A549 (cell line): ENCODE measurements around the gene KIF2A. TPM values are rescaled to one million over a fixed set of nuclear protein-coding genes. Genes with fewer than 3 reads are reported as not detected.

Source experiments
- ATAC-seq, 2 experiments: fragments of 200-7000 bp in 1 of 2; fragments of >200 bp in 1 of 2; cut with Nextera tagmentation in 1 of 2; cut with Tn5 transposase in 1 of 2; 3 replicates each; pipeline versions ENCODE4 v1.8.0 to v1.9.1; 2018 to 2020; ENCODE audit warnings: mild to moderate bottlenecking in 1 of 2, moderate library complexity in 1 of 2
- CTCF ChIA-PET: fragments of 300-600 bp; sonication (Branson Sonifier 250); formaldehyde crosslinking; extraction: SDS; loops from one replicate; lab custom pipeline; 2021; ENCODE audit warnings: antibody characterized with exemption, inconsistent platforms; lab: Yijun Ruan, JAX
- POLR2A ChIA-PET: fragments of 350-600 bp; formaldehyde crosslinking; extraction: SDS; loops from one replicate; lab custom pipeline; 2021; ENCODE audit warnings: antibody characterized with exemption, inconsistent platforms; lab: Yijun Ruan, JAX
- DNase-seq, 2 experiments: peaks; one replicate each; pipeline versions ENCODE4 v3.0.0 to v3.0.0-alpha.2; 2011 to 2016; ENCODE audit warnings: low read depth in 1 of 2, low spot score in 1 of 2
- FAIRE-seq: peaks from 2 replicates; lab custom pipeline; 2011; peaks lifted over from hg19 to GRCh38; lab: Jason Lieb, UNC
- H3K27ac ChIP-seq, 2 experiments: fragments of >200 bp; sonication (Bioruptor Twin); formaldehyde crosslinking; 3 replicates each; pipeline ENCODE4 v1.5.1; 2016 to 2017
- H3K4me1 ChIP-seq: fragments of >200 bp; sonication (Bioruptor Twin); formaldehyde crosslinking; 3 replicates; pipeline ENCODE4 v1.6.1; 2016
- H3K4me2 ChIP-seq: fragments of >200 bp; sonication (Bioruptor Twin); formaldehyde crosslinking; 3 replicates; pipeline ENCODE4 v1.6.1; 2016
- H3K4me3 ChIP-seq: fragments of >200 bp; sonication (Bioruptor Twin); formaldehyde crosslinking; 3 replicates; pipeline ENCODE4 v1.5.1; 2016
- H3K9me3 ChIP-seq: fragments of >200 bp; sonication (Bioruptor Twin); formaldehyde crosslinking; 3 replicates; pipeline ENCODE4 v1.6.1; 2016
- ATOH8 ChIP-seq: fragments of 250-450 bp; sonication (Bioruptor Pico); IDR thresholded peaks from 2 replicates; pipeline ENCODE4 v1.5.0; 2020; ENCODE audit warnings: low read depth, mild to moderate bottlenecking, moderate library complexity
- CEBPB ChIP-seq, 2 experiments: fragments of >200 bp in 1 of 2; sonication (Bioruptor Twin) in 1 of 2; formaldehyde crosslinking in 1 of 2; IDR thresholded peaks; 2 replicates each; pipeline ENCODE4 v1.6.1; 2012 to 2016
- CHD2 ChIP-seq: fragments of 150-350 bp; IDR thresholded peaks from 2 replicates; pipeline ENCODE4 v1.6.1; 2014; ENCODE audit warnings: low read length; ENCODE audit not compliant: partially characterized antibody
- E2F6 ChIP-seq: IDR thresholded peaks from 2 replicates; pipeline ENCODE4 v1.6.1; 2012; ENCODE audit warnings: low read depth, borderline replicate concordance
- EHF ChIP-seq: fragments of 250-450 bp; sonication (Bioruptor Pico); IDR thresholded peaks from 2 replicates; pipeline ENCODE4 v1.5.0; 2020; ENCODE audit warnings: mild to moderate bottlenecking
- EHMT2 ChIP-seq: fragments of 200-600 bp; sonication (generic); IDR thresholded peaks from 2 replicates; pipeline ENCODE4 v1.6.1; 2016; ENCODE audit warnings: antibody characterized with exemption, low read depth, mild to moderate bottlenecking, moderate library complexity
- FOSL2 ChIP-seq, 2 experiments: fragments of 450-650 bp in 1 of 2; fragments of >200 bp in 1 of 2; sonication (Bioruptor Twin) in 1 of 2; formaldehyde crosslinking; IDR thresholded peaks; 2 replicates each; pipeline versions ENCODE4 v1.5.0 to v1.6.1; 2016 to 2020; ENCODE audit warnings: mild to moderate bottlenecking in 1 of 2, moderate library complexity in 1 of 2
- FOXS1 ChIP-seq: fragments of 250-450 bp; sonication (Bioruptor Pico); IDR thresholded peaks from 2 replicates; pipeline ENCODE4 v1.5.0; 2020; ENCODE audit warnings: mild to moderate bottlenecking, moderate library complexity
- GATA3 ChIP-seq: IDR thresholded peaks from 2 replicates; pipeline ENCODE4 v1.6.1; 2012; ENCODE audit warnings: borderline replicate concordance
- HDAC2 ChIP-seq: fragments of 200-600 bp; sonication (generic); IDR thresholded peaks from 2 replicates; pipeline ENCODE4 v1.6.1; 2016
- HOXA7 ChIP-seq: fragments of 250-450 bp; sonication (Bioruptor Pico); IDR thresholded peaks from 2 replicates; pipeline ENCODE4 v1.5.0; 2020; ENCODE audit warnings: mild to moderate bottlenecking, moderate library complexity
- HOXB5 ChIP-seq: fragments of 250-450 bp; sonication (Bioruptor Pico); IDR thresholded peaks from 2 replicates; pipeline ENCODE4 v1.5.0; 2020; ENCODE audit warnings: mild to moderate bottlenecking, moderate library complexity
- NR3C1 ChIP-seq: fragments of >200 bp; sonication (Bioruptor Twin); formaldehyde crosslinking; IDR thresholded peaks from 3 replicates; pipeline ENCODE4 v1.6.1; 2017
- PHF8 ChIP-seq: fragments of 200-600 bp; sonication (generic); IDR thresholded peaks from 2 replicates; pipeline ENCODE4 v1.6.1; 2016; ENCODE audit warnings: low read depth, mild to moderate bottlenecking, antibody characterized with exemption, moderate library complexity, borderline replicate concordance
- POLR2AphosphoS2 ChIP-seq: conservative IDR thresholded peaks from 2 replicates; pipeline ENCODE4 v1.6.1; 2012; ENCODE audit warnings: low read length, improper control_type of control experiment, inconsistent platforms
- RAD21 ChIP-seq, 2 experiments: fragments of >200 bp in 1 of 2; sonication (Bioruptor Twin) in 1 of 2; formaldehyde crosslinking in 1 of 2; IDR thresholded peaks in 1 of 2; conservative IDR thresholded peaks in 1 of 2; 2 replicates in 1 of 2; 3 replicates in 1 of 2; pipeline ENCODE4 v1.6.1; 2012 to 2018; ENCODE audit warnings: inconsistent platforms in 1 of 2
- RARB ChIP-seq: fragments of 250-450 bp; sonication (Bioruptor Pico); IDR thresholded peaks from 2 replicates; pipeline ENCODE4 v1.8.0; 2021; ENCODE audit warnings: mild to moderate bottlenecking, moderate library complexity
- REST ChIP-seq: fragments of 200-600 bp; sonication (generic); IDR thresholded peaks from 2 replicates; pipeline ENCODE4 v1.6.1; 2016; ENCODE audit warnings: antibody characterized with exemption, mild to moderate bottlenecking, moderate library complexity
- RNF2 ChIP-seq: fragments of 200-600 bp; sonication (generic); IDR thresholded peaks from 2 replicates; pipeline ENCODE4 v1.6.1; 2016; ENCODE audit warnings: low read depth, mild to moderate bottlenecking, antibody characterized with exemption, moderate library complexity, borderline replicate concordance
- SMC3 ChIP-seq: fragments of >200 bp; sonication (Bioruptor Twin); formaldehyde crosslinking; IDR thresholded peaks from 3 replicates; pipeline ENCODE4 v1.6.1; 2018; ENCODE audit warnings: inconsistent platforms
- SREBF2 ChIP-seq: fragments of 450-650 bp; IDR thresholded peaks from 2 replicates; pipeline ENCODE4 v1.6.1; 2014; ENCODE audit warnings: mild to moderate bottlenecking, moderate library complexity
- TP53 ChIP-seq: fragments of 250-450 bp; sonication (Bioruptor Pico); IDR thresholded peaks from 2 replicates; pipeline ENCODE4 v1.5.0; 2021; ENCODE audit warnings: mild to moderate bottlenecking, moderate library complexity
- ZC3H11A ChIP-seq: fragments of 450-650 bp; IDR thresholded peaks from 2 replicates; pipeline ENCODE4 v1.6.1; 2014; ENCODE audit warnings: antibody characterized with exemption, mild to moderate bottlenecking
- ZNF302 ChIP-seq: fragments of 250-450 bp; sonication (Bioruptor Pico); IDR thresholded peaks from 2 replicates; pipeline ENCODE4 v1.9.0; 2021; ENCODE audit warnings: inconsistent platforms, mild to moderate bottlenecking, moderate library complexity
- WGBS: methylation state at CpG from one replicate; pipeline ENCODE4 v1.1.6; 2017; ENCODE audit errors: missing lambda C conversion rate; 5-methylcytosine and 5-hydroxymethylcytosine counted together
- polyA plus RNA-seq, 4 experiments: library from polyadenylated mRNA; depleted of rRNA in 3 of 4; stranded (reverse); fragments of >200 nt; fragmentation: RNase III in 1 of 4; extraction: RNeasy Plus Mini Kit Qiagen cat#74134 plus additional on column Dnase treatment in 1 of 4; gene quantifications; 2 replicates in 3 of 4; 3 replicates in 1 of 4; pipeline ENCODE4 v1.2.3, GENCODE V29; 2011 to 2017

Gene KIF2A
- polyA plus RNA-seq, 2 of the 4 experiments (the other 2 are of a cell fraction), result 44.5 to 68.9 TPM

- Histone ChIP-seq H3K27ac (no peak overlapping the region), H3K4me3 (no peak overlapping the region)
- CTCF ChIA-PET, result interaction anchor here (1.3 kb wide), 1 partner anchor 10 kb away, joined by 4 read pairs; no protein-coding TSS in a partner anchor
- ATAC-seq (no peak), FAIRE-seq (no peak), DNase-seq (no peak)
- TF ChIP-seq PHF8, result no peak
- no peak for TF ChIP-seq POLR2AphosphoS2
- no peak for TF ChIP-seq EHF (CRISPR knock-in tag)
- no peak for TF ChIP-seq SMC3
- no peak for TF ChIP-seq GATA3
- no peak for TF ChIP-seq HDAC2
- TF ChIP-seq, all 56 proteins: peak for 0
- H3K4me1 ChIP-seq, result no peaks in the 10 kb centered on the region
- no peaks in the 10 kb centered on the region for H3K9me3 ChIP-seq
- 53% methylated on average over 3 of the region's 3 CpGs for WGBS
- POLR2A ChIA-PET, result interaction anchor here (1.6 kb wide), 1 partner anchor 8 kb away, joined by 8 read pairs; the partner anchor contains the start of gene KIF2A
- H3K4me2 ChIP-seq, result no peak overlapping the region
These were observed 7.9 kb upstream of the KIF2A start for GRCh38 chr5:62298118-62298517.

GRCh38 chr5:62299101-62299500 is 6.9 kb upstream of the KIF2A start:
- Histone ChIP-seq H3K9me3 (no peaks in the 10 kb centered on the region), H3K4me1 (no peaks in the 10 kb centered on the region), H3K4me2 (no peak overlapping the region), H3K27ac (no peak overlapping the region), H3K4me3 (no peak overlapping the region)
- 59% methylated on average over 4 of the region's 4 CpGs for WGBS
- CTCF ChIA-PET, result no interaction called here
- FAIRE-seq (no peak), ATAC-seq (no peak)
- no peak for TF ChIP-seq EHMT2
- TF ChIP-seq ZNF302 (CRISPR knock-in tag), result no peak
- TF ChIP-seq CEBPB (IDR thresholded peaks at IDR 0.05), result no peak
- TF ChIP-seq POLR2AphosphoS2, result no peak
- no peak for TF ChIP-seq RARB (CRISPR knock-in tag)
- TF ChIP-seq, all 56 proteins: peak for 0
- POLR2A ChIA-PET, result no interaction called here
- DNase-seq, result no peak

GRCh38 chr5:62299600-62299999 is 6.4 kb upstream of the KIF2A start:
- H3K27ac ChIP-seq, result no peak overlapping the region
- 73% methylated on average over 1 of the region's 1 CpG for WGBS
- no peak for DNase-seq
- no peak for ATAC-seq
- no peaks in the 10 kb centered on the region for H3K9me3 ChIP-seq
- no peaks in the 10 kb centered on the region for H3K4me1 ChIP-seq
- ChIA-PET CTCF (no interaction called here), POLR2A (no interaction called here)
- H3K4me3 ChIP-seq, result no peak overlapping the region
- no peak for FAIRE-seq
- no peak overlapping the region for H3K4me2 ChIP-seq
- TF ChIP-seq ZC3H11A, result no peak
- TF ChIP-seq TP53 (CRISPR knock-in tag), result no peak
- TF ChIP-seq HOXA7 (CRISPR knock-in tag), result no peak
- TF ChIP-seq PHF8, result no peak
- TF ChIP-seq RNF2, result no peak
- no peak for TF ChIP-seq FOSL2 (IDR thresholded peaks at IDR 0.05)
- TF ChIP-seq FOSL2 (CRISPR knock-in tag; IDR thresholded peaks at IDR 0.05), result no peak
- no peak for TF ChIP-seq SREBF2
- TF ChIP-seq REST, result no peak
- TF ChIP-seq EHF (CRISPR knock-in tag), result no peak
- TF ChIP-seq RAD21 (conservative IDR thresholded peaks at IDR 0.05 in 1 of 2, IDR thresholded peaks at IDR 0.05 in 1 of 2), result no peak
- no peak for TF ChIP-seq FOXS1 (CRISPR knock-in tag)
- TF ChIP-seq CHD2, result no peak
- no peak for TF ChIP-seq ATOH8 (CRISPR knock-in tag)
- no peak for TF ChIP-seq NR3C1
- no peak for TF ChIP-seq E2F6
- TF ChIP-seq HOXB5 (CRISPR knock-in tag), result no peak
